ENCODE data around the gene ARID5A. TPM values are rescaled to one million over a fixed set of nuclear protein-coding genes. Genes with fewer than 3 reads are reported as not detected.
"Not testable (repeated sequence)": the region's sequence is repeated elsewhere in the genome, so short reads cannot be mapped to it uniquely, and the experiment has no call there.

Gene ARID5A, protein sequence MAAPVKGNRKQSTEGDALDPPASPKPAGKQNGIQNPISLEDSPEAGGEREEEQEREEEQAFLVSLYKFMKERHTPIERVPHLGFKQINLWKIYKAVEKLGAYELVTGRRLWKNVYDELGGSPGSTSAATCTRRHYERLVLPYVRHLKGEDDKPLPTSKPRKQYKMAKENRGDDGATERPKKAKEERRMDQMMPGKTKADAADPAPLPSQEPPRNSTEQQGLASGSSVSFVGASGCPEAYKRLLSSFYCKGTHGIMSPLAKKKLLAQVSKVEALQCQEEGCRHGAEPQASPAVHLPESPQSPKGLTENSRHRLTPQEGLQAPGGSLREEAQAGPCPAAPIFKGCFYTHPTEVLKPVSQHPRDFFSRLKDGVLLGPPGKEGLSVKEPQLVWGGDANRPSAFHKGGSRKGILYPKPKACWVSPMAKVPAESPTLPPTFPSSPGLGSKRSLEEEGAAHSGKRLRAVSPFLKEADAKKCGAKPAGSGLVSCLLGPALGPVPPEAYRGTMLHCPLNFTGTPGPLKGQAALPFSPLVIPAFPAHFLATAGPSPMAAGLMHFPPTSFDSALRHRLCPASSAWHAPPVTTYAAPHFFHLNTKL
- 3.1 TPM for polyA plus RNA-seq (ENCODE audit: insufficient read length)
- long read RNA-seq, donor 1, partial matches to known transcripts: 0 of 1 reads
- long read RNA-seq, donor 1, other reads (novel, unspliced or antisense): 0 of 1 reads
- long read RNA-seq, donor 2, partial matches to known transcripts: 0 of 1 reads
- long read RNA-seq, donor 2, other reads (novel, unspliced or antisense): 0 of 1 reads
- long read RNA-seq, donor 3: 0 reads
- long read RNA-seq, donor 4: 0 reads
- long read RNA-seq, donor 5, partial matches to known transcripts: 0 of 3 reads
- long read RNA-seq, donor 5, other reads (novel, unspliced or antisense): 0 of 3 reads
- long read RNA-seq, donor 6, partial matches to known transcripts: 0 of 4 reads
- long read RNA-seq, donor 6, other reads (novel, unspliced or antisense): 0 of 4 reads
- long read RNA-seq, donor 7, partial matches to known transcripts: 5 of 5 reads
- long read RNA-seq, donor 7, other reads (novel, unspliced or antisense): 0 of 5 reads
- long read RNA-seq, donor 8: 0 reads

DNA sequence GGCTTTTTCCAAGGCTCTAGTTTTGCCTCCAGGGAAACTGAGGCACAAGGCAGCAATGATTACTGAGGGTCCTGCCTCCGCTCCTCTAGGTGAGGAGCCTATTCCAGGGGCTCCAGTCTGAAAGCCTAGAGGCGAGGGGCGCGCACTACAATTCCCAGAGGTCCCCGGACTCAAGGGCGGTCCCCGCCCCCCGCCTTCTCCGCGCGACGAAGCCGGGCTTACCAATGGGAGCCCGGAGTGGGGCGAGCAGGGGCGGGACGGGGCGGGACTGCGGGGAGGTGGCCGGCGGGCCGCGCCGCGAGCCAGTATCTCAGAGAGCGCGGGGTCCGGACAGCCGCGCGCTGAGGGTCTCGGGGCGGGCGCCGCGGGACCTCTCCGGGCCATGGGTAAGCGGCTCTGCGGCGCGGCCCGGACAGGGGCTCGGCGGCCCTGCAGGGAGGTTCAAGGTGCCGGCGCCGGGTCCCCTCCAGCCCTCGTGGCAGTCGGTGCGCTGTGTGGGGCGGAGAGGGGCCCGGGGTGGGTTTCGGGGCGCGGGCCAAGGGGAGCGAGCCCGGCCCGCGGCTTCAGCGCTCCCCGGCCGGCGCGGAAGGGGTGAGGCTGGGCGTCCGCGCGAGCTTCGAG lies at the start of gene ARID5A:
Gene ARID5A (plus strand): TSS at position 308 of the 621 bp plus-strand sequence. CDS start 75 bp downstream, at position 383.
- DNase-seq: peak; percentile 91

DNA sequence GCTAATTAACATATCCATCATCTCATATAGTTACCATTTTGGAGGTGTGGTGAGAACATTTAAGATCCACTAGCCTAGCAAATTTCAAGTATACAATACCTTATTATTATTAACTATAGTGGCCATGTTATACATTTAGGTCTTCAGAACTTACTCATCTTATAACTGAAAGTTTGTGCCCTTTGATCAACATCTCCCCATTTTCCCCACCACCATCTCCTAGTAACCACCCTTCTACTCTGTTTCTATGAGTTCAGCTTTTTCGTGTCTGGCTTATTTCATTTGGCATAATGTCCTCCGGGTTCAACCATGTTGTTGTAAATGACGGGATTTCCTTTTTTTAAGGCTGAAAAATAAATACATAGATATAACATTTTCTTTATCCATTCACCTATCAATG lies 47.3 kb upstream of the ARID5A start:
- no peak for DNase-seq

DNA sequence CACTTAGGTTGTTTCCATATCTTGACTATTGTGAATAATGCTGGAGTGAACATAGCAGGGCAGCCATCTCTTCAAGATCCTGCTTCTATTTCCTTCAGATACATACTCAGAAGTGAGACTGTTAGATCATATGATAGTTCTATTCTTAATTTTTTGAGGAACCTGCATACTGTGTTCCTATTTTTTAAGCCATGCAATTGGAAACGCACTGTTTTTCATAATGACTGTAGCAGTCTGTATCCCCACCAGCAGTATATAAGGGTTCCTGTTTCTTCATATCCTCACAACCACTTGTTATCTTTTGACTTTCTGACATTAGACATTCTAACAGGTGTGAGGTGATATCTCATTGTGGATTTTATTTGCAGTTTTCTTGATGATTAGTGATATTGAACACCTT lies 46.9 kb upstream of the ARID5A start:
- no peak for DNase-seq

GRCh38 chr2:96491860-96492497 lies 44.6 kb upstream of the ARID5A start:
- no peak for DNase-seq

GRCh38 chr2:96493072-96493471 lies 43.5 kb upstream of the ARID5A start:
- no peak for DNase-seq

- no peak for DNase-seq
Observed at GRCh38 chr2:96494188-96494587, 42.4 kb upstream of the ARID5A start.

GRCh38 chr2:96495982-96496629 lies 40.4 kb upstream of the ARID5A start:
- DNase-seq: no peak

DNA sequence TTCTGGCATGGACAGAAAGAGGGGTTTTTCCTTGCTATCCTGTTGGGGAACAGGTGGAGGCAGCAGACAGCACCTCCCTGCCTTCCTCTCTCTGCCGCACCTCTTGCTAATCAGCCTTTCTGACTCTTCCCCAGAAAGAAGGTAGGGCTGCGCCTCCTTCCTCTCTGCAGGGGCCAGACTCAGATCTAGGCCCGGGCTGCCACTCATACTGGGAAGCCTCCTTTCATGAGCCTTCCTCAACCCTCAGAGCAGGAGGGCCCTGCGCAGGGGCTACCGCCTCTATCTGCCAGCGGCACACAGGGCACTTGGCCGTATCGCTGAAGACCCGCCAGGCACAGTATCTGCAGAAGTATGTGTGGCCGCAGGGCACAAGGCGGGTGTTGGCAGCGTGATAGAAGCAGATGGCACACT lies 38.5 kb upstream of the ARID5A start:
- DNase-seq: no peak

GRCh38 chr2:96498611-96499010 lies 37.9 kb upstream of the ARID5A start:
- DNase-seq: not testable (repeated sequence)

GRCh38 chr2:96499061-96499960 lies 37.2 kb upstream of the ARID5A start:
- no peak for DNase-seq

- DNase-seq: no peak
Observed at GRCh38 chr2:96500385-96501066, 36.0 kb upstream of the ARID5A start.

DNA sequence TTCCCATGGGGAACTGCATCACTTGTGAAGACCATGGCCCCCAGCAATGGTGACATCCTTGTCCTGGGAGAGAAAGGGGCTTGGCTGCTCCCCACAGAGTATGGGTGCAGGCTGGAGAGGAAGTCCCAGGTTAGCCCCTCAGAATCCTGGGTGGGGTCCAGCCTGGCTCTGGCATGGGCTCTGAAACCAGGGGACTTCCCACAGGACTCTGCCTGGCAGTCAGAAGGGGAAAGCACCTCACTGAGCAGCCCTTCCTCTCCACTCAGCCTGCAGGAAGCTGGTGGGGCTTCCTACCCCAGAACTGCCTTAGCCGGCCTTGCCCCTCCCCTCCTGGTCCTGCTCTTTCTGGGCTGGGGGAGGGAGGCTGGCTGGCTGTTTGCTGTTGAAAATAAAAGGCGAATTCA lies 35.1 kb upstream of the ARID5A start:
- no peak for DNase-seq

DNA sequence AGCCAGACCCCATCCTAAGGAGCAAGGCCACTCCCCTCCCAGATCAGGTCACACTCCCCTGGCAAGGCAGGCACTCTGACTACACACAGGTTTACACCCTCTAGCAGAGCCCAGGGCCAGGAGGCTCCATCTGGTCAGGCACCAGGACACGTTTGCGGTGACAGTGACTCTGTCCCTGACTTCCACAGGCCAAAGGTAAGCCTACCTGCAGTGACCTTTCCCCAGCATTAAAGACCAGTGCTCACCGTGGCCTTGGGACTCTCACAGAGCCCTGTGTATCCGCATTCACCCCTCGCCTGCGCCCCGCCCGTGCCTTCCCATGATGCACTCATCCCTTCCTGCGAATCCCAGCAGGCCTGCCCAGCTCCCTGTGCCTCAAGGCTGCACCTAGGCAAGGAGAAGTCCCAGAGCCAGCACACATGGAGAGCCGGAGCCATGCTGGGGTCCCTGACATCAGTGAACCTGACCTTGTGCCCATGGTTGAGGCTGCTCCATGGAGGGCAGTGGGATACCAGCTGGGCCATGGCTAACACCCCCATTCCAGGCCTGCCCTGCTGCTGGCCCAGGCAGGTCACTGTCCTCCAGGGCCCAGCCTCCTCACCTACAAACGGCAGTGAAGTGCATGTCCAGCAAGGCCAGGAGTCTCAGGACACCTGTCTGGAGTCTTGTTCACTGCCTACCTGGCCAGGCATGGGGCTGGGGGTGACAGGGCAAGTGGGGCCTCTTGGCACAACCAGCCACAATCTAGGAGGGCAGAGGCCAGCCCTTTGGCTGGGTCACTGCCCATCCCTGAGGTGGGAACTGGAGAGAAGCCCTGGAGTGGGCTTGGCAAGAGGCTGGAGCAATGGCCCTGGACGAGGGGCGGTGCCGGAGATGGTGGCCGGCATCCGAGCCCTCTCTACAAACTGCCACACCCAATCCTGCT lies 34.4 kb upstream of the ARID5A start:
- DNase-seq: no peak

DNA sequence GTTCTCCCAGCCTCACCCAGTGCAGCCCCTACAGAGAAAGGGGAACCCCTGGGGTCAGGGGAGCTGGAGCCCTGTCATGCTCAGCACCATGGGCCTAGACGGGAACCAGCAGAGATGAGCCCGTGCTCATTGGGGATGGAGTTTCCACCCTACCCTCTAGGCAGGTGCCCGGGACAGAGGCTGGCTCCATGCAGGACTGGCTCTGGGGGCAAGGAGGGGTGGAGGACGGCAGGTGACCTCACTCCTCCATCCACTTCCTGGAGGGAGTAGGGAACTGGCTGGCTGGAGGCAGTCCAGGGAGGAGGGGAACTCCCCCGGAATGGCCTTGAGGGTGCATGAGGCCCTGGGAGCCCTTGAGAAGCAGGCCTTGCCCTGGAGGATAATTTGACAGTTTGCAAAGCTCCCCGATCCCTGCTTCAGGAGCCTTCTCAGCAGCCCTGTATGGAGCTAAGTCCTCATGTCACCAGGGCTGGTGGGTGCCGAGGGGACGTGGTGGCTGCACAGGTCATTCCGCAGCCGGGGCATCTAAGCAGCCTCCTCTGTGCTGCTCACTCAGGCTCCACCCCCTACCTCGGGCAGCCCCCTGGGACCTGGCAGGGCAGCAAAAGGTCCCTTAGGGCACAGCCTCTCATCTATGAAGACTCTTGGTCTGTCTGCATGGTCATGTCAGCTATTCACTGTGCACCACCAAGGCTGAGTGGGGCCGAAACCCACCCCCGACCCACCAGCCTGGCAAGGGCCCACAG lies 33.5 kb upstream of the ARID5A start:
- no peak for DNase-seq

GRCh38 chr2:96503637-96504243 lies 32.8 kb upstream of the ARID5A start:
- DNase-seq: no peak

DNA sequence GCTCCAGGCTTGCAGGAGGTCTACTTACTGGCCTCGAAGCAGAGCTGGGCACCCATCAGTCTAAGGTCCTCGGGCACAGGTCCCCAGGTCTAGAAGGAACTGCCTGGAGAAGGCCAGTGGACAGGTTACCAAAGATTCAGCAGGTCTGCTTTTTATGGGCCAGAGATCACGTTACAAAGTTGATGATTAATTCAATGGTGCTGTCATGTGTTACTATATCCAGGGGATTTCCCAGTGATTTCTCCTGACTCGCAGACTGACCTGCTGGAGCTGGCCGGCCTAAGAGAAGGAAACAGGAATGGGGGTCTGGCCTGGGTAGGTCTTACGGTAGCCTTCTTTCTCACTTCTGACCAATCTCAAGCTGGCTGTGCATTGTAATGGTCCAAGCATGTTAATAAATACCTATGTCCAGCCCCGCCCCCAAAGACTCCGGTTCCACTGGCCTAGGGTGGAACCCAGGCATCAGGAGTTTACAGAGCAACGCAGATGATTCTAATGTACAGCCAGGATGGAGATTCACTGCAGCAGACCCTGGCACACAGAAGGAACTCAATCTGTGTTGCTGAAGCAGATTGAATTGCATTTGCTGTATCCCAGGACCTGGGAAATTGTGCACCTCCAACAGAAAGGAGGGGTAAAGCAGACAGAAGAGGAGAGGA lies 31.2 kb upstream of the ARID5A start, which contains the start of gene NEURL3:
Gene NEURL3 (minus strand): TSS at position 127 of the 659 bp plus-strand sequence. CDS start 71 bp downstream, at position 56.
- peak; percentile 79 for DNase-seq
